RCC 7860 (cell line): ENCODE results near the gene ELMO2.

ENCODE experiments used
- DNase-seq: peaks from one replicate; pipeline ENCODE4 v3.0.0-alpha.2; 2015; ENCODE audit warnings: low spot score
- FAIRE-seq: peaks from 2 replicates; lab custom pipeline; 2012; peaks lifted over from hg19 to GRCh38; lab: Jason Lieb, UNC

ELMO2 gene

GRCh38 chr20:46367967-46368901 is 38.2 kb downstream of the ELMO2 start:
- DNase-seq = peak; percentile 93

DNA sequence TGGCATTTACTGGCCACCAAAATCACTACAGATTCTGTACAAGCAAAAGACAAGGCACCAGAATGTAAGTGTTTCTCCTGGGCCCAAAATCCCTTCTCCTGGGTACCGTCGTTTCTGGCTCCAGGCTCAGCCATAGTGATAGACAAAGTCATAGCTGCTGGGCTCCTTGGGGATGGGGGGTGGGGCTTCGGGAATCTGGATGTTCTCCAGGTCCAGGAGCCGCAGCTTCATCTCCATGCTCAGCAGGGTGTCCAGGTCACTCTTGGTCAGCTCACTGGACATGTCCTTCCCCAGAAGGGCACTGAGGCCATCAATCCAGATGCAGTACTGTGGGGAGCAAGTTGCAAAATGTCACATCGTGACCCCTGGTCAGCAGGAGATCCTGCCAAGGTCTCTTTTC is 39.2 kb downstream of the ELMO2 start:
- FAIRE-seq = no peak

More at GRCh38 chr20:46367967-46368901, 38.2 kb downstream of the ELMO2 start:
- FAIRE-seq = peak; percentile 86

GRCh38 chr20:46366826-46367225 is 39.6 kb downstream of the ELMO2 start:
- FAIRE-seq (no peak), DNase-seq (no peak)

More for the DNA sequence above, 39.2 kb downstream of the ELMO2 start:
- DNase-seq = no peak

- FAIRE-seq (no peak), DNase-seq (no peak)
Observed at GRCh38 chr20:46365487-46366220, 40.8 kb downstream of the ELMO2 start.

DNA sequence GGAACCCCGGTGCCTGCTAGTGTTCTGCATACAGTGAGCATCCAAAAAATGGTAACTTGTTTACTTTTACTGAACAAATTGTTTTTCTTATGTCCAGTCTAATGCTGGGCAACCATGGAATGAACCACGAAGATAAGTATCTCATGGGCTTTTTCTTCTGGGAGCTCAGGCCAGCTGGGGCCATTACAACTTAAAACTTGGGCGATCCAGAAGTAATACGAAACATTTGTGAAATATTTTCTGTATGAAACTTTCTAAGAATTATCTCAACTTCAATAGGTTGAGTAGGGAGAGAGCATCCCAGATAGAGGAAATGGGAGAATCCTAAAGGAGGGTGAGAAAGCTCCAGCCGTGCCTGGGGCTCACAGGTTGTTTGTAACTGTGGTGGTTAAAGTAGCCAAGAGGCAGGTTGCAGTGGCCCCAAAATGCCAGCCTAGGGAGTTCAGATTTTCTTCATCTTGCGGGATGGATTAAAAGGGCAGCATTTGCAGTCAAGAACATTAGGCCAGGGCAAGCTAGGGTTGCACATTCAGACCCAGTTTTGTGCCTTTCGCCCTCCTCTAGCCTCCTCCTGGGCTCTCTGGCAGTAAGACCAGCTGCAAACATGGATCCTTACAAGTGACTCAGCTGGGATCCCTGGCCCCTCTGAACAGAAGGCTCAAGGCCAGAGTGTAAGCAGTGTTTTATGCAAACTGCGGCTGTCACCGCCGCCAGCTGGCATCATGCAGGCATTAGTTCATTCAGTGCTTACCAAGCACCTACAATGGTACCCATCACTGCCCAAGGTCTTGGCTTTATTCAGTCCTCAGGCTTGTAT is 41.5 kb downstream of the ELMO2 start:
- FAIRE-seq (no peak), DNase-seq (no peak)

- FAIRE-seq (peak; percentile 28), DNase-seq (peak; percentile 62)
Observed at GRCh38 chr20:46363874-46364669, 42.3 kb downstream of the ELMO2 start.

- DNase-seq (no peak), FAIRE-seq (no peak)
Observed at GRCh38 chr20:46362921-46363867, 43.2 kb downstream of the ELMO2 start.

DNA sequence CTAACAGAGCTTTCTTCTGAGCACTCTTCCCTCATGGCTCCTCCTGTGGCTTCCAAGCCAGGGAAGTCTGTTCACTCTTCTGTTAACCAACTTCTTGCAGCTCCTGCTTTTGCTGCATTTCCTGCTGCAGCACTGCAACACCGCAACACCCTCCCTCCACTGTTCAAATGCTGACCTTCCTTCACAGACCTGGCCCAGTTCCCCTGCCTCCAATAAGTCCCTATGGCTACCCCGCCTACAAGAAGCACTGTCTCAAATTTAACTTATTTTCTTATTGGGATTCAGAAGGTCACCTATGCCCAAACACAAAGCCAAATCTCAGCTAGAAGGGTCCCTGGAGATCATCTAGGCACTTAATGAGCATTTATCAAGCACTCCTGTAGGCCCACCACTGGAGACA is 44.6 kb downstream of the ELMO2 start:
- DNase-seq = no peak
- FAIRE-seq = no peak

- FAIRE-seq (no peak), DNase-seq (no peak)
Observed at GRCh38 chr20:46361381-46361780, 45.0 kb downstream of the ELMO2 start.

DNA sequence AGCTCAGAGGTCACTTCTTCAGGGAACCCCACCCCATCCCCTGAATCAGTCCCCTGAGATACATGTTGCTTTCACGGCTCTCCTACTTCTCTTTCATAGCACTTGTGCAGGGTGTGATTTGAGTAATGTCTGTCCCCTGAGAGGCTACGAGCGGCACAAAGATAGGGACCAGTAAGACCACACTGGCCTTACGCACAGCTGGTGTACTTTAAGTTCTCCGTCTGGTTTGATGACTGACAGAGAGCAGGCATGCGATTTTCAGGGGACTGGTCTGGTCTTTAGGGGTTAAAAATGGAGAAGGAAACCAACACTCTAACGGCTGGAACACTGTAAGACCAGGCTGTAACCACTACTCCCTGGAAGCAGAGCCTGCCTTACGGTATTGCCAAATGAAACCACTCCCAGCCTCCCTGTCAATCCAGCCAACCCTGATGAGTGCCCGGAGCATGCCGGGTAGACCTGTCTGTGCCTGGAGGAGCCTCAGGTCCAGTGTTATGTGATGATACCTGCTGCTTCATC is 47.1 kb downstream of the ELMO2 start:
- no peak for DNase-seq
- FAIRE-seq = no peak

- no peak for DNase-seq
- no peak for FAIRE-seq
Observed at GRCh38 chr20:46358346-46359058, 47.9 kb downstream of the ELMO2 start.

- FAIRE-seq = no peak
- no peak for DNase-seq
Observed at GRCh38 chr20:46357030-46357514, 49.3 kb downstream of the ELMO2 start.

DNA sequence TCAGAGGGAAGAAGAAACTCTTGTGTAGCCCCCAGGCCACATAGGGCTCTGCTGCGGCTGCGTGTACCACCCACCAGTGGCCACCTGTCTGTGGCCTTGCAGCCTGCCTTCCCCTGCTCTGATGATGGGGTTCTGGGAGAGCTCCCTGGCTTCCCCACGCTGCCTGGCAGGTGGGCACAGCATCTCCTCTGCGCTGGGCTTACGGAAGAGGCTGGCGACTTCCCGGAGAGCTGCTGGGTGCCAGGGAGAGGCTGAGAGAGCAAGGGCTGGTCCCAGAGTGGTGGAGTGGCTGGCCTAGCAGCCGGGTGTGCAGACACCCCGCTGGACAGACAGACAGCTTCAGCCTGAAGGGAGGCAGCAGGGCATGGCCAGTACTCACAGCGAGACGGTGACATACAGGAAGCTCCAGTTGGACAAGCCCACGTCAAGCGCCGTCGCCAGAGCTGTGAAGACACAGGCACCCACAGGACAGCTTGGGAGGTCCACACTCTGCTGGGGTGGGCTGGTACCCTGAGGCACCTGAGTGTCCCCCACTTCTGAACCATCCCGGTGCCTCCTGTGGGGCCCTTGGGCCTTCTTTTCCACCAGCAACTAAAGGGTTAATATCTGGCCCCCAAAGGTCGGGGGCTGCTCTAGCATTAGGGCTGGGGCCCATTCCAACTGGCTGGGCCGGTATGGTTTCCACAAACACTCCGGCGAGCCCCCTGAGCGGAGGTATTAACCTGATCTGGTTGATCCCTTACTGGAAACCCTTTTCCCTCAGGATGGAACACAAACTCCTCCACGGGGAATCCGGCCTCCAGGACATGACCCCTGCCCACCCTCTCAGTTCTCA is 50.0 kb downstream of the ELMO2 start:
- FAIRE-seq (no peak), DNase-seq (no peak)

DNA sequence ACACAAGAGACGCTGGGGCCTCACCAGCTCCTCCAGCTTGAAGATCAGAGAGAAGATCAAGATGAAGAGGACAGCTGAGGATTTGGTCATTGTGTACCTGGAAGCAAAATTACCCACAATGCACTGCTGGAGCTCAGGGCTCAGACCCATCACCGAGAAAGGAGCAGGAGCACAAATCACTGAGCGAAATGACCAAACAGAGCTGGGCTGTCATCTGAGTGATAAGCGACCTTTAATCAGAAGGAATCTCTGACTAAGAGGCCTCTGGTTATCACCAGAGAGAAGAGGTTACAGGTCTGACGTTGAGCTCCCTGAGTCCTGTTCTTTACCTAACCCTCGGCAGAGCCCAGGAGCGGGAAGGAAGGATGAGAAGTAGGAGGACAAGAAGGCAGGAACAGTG is 50.6 kb downstream of the ELMO2 start:
- DNase-seq (no peak), FAIRE-seq (no peak)

DNA sequence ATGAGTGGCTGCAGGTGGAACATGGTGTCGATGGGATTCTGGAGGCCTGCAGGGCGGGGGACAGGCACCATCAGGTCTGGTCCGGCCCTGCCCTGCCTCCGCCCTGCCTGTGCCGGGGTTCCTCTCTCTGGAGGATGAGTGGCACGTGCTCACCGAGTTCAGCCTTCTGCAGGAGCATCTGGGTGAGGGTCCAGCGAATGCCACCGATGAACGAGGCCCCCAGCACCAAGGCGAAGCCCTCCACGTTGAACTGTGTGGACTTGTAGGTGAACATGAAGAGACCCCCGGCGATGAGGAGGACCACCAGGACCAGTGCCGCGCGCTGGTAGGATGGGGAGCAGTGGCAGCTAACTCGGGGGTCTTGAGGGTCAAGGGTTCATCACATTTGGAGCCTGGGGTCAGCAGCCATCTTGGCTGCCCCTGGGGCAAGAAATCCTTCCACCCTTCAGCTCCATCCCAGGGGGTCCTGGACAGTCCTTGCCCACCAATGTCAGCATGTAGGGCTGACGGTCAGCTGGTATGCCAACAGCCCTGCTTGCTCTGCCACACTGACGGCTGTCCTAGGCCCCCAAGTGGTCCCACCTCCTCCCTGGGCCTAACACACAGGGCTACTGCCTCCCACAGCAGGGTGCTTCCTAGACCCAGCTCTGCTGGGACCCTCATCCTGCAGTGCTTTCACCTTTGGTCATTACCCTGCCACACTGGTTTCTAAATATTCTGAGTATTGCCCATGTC is 51.3 kb downstream of the ELMO2 start:
- DNase-seq (no peak), FAIRE-seq (no peak)

DNA sequence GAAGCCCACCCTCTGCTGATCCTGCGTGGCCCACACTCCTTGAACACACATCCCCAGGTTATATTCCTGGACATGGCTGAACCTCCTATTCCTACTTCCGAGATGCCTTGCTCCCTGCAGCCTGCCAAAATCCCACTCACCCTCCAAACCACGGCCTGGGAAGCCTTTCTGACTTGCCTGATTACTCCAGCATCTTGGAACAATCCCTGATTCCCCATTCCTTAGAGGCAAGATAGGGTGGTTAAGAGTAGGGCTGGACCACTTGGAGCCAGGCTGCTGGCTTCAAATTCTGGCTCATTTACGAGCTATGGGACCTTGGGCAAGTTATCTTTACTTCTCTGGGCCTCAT is 52.2 kb downstream of the ELMO2 start:
- FAIRE-seq (no peak), DNase-seq (no peak)
